ENCODE data around the gene NDFIP1. TPM values are rescaled to one million over a fixed set of nuclear protein-coding genes. Genes with fewer than 3 reads are reported as not detected.

Gene NDFIP1
- total and polyA plus RNA-seq, 2 of the 8 experiments (the other 6 are each of a cell fraction or from before 2014, with no cell fraction given): 8.8 to 27.1 TPM

- H3K27me3 ChIP-seq (replicated peaks in 1 of 4; ENCODE audit: control insufficient read depth in 3 of 4, extremely low read depth in 1 of 4, insufficient read depth in 3 of 4, low read length in 3 of 4): peaks cover 0 to 2% (median 0%) of the 10 kb centered on the region in 4 experiments; a peak in 1 of 7 replicates
- no peaks in the 10 kb centered on the region for H3K9me3 ChIP-seq (ENCODE audit: insufficient read depth in 2 of 2, low read depth in 1 of 2, low read length in 1 of 2)
- no peak overlapping the region for H4K8ac ChIP-seq (ENCODE audit: extremely low read depth, insufficient read depth, low read length)
- no peak overlapping the region for H2BK12ac ChIP-seq (ENCODE audit: low read depth, low read length)
- no peak overlapping the region for H3K4ac ChIP-seq (replicated peaks; ENCODE audit: insufficient read length, low read depth, low read length)
- no peak overlapping the region; the same call in 1 of the 2 replicates for H2BK20ac ChIP-seq (ENCODE audit: low read length)
- H2BK15ac ChIP-seq (ENCODE audit: low read length): no peak overlapping the region
- H4K20me1 ChIP-seq (replicated peaks in 1 of 2; ENCODE audit: control insufficient read depth in 1 of 2, insufficient read depth in 2 of 2, low read length in 2 of 2): no peaks in the 10 kb centered on the region
- no peak overlapping the region for H2BK120ac ChIP-seq (replicated peaks; ENCODE audit: low read depth, low read length)
- TF ChIP-seq JUN (IDR thresholded peaks at IDR 0.05; ENCODE audit: low read depth, low read length) (no peak), YY1 (IDR thresholded peaks at IDR 0.05; ENCODE audit: low read depth, low read length) (no peak), ATF2 (IDR thresholded peaks at IDR 0.05; ENCODE audit: low read length) (no peak), TAF7 (optimal IDR thresholded peaks at IDR 0.05; ENCODE audit: borderline replicate concordance, low read depth, low read length) (no peak), TEAD4 (IDR thresholded peaks at IDR 0.05; ENCODE audit: low read depth, low read length) (no peak), CHD1 (IDR thresholded peaks at IDR 0.05; ENCODE audit: low read depth, low read length) (no peak), CEBPB (IDR thresholded peaks at IDR 0.05; ENCODE audit: low read depth, low read length) (no peak), RXRA (IDR thresholded peaks at IDR 0.05; ENCODE audit: insufficient read depth, low read depth, low read length) (no peak)
- TF ChIP-seq, protein P1, sequence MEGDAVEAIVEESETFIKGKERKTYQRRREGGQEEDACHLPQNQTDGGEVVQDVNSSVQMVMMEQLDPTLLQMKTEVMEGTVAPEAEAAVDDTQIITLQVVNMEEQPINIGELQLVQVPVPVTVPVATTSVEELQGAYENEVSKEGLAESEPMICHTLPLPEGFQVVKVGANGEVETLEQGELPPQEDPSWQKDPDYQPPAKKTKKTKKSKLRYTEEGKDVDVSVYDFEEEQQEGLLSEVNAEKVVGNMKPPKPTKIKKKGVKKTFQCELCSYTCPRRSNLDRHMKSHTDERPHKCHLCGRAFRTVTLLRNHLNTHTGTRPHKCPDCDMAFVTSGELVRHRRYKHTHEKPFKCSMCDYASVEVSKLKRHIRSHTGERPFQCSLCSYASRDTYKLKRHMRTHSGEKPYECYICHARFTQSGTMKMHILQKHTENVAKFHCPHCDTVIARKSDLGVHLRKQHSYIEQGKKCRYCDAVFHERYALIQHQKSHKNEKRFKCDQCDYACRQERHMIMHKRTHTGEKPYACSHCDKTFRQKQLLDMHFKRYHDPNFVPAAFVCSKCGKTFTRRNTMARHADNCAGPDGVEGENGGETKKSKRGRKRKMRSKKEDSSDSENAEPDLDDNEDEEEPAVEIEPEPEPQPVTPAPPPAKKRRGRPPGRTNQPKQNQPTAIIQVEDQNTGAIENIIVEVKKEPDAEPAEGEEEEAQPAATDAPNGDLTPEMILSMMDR (IDR thresholded peaks at IDR 0.05; ENCODE audit: control extremely low read depth in 1 of 3, insufficient read depth in 1 of 3, low read depth in 1 of 3, low read length in 3 of 3): no peak
- TF ChIP-seq, protein P2, sequence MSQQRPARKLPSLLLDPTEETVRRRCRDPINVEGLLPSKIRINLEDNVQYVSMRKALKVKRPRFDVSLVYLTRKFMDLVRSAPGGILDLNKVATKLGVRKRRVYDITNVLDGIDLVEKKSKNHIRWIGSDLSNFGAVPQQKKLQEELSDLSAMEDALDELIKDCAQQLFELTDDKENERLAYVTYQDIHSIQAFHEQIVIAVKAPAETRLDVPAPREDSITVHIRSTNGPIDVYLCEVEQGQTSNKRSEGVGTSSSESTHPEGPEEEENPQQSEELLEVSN (IDR thresholded peaks at IDR 0.05): no peak
- no peak overlapping the region for H4K91ac ChIP-seq (replicated peaks; ENCODE audit: insufficient read length, low read length)
- no peaks in the 10 kb centered on the region for H3K36me3 ChIP-seq (ENCODE audit: control insufficient read depth in 2 of 4, insufficient read depth in 4 of 4, low read length in 3 of 4)
- FAIRE-seq: no peak
- no peak overlapping the region for H3K18ac ChIP-seq (ENCODE audit: extremely low read depth, low read length)
- no peak overlapping the region for H2BK5ac ChIP-seq (ENCODE audit: low read depth, low read length)
- H3K14ac ChIP-seq (ENCODE audit: insufficient read length): no peak overlapping the region
- POLR2A ChIA-PET (ENCODE audit: partially characterized antibody): no interaction called here
- WGBS, 2 experiments (ENCODE audit: extremely low coverage in 1 of 2, insufficient coverage in 1 of 2, insufficient read length in 1 of 2, insufficient replicate concordance in 2 of 2, low coverage in 1 of 2, low lambda C conversion rate in 2 of 2, missing lambda C conversion rate in 1 of 2): 96% methylated on average over 8 of the region's 8 CpGs; no CpG with 5 or more reads in 1 of the 2 experiments
- H3K23me2 ChIP-seq (ENCODE audit: low read depth, low read length): no peaks in the 10 kb centered on the region
- H3K9ac ChIP-seq (replicated peaks in 1 of 4; ENCODE audit: extremely low read depth in 1 of 4, low read depth in 3 of 4, low read length in 3 of 4): no peak overlapping the region
- H3K56ac ChIP-seq (replicated peaks; ENCODE audit: insufficient read length, low read depth, low read length): no peak overlapping the region
- H3K27ac ChIP-seq (ENCODE audit: low read depth, low read length): no peak overlapping the region
- H3K4me3 ChIP-seq (ENCODE audit: extremely low read depth in 1 of 4, insufficient read depth in 2 of 4, low read depth in 3 of 4, low read length in 4 of 4): no peak overlapping the region
- no peak for DNase-seq (ENCODE audit: low read depth in 1 of 2, low spot score in 2 of 2)
- H3K4me1 ChIP-seq (replicated peaks in 1 of 4; ENCODE audit: control insufficient read depth in 3 of 4, insufficient read depth in 4 of 4, low read length in 3 of 4): peaks cover 0 to 3% (median 1%) of the 10 kb centered on the region in 4 experiments; a peak in 4 of 7 replicates
- no peak overlapping the region for H3K23ac ChIP-seq (ENCODE audit: insufficient read length)
- no peaks in the 10 kb centered on the region for H3K79me1 ChIP-seq (ENCODE audit: low read depth, low read length)
- H2AFZ ChIP-seq (ENCODE audit: low read length): no peak overlapping the region
- no peaks in the 10 kb centered on the region for H3K79me2 ChIP-seq (ENCODE audit: control insufficient read depth in 1 of 2, insufficient read depth in 2 of 2, low read length in 2 of 2)
- H4K5ac ChIP-seq (ENCODE audit: insufficient read length, low read depth, low read length): no peak overlapping the region
- no peak overlapping the region for H3K4me2 ChIP-seq (ENCODE audit: insufficient read depth in 1 of 2, low read depth in 2 of 2, low read length in 2 of 2)
- CTCF ChIA-PET (ENCODE audit: partially characterized antibody): no interaction called here
- H2AK5ac ChIP-seq (ENCODE audit: low read depth, low read length): no peak overlapping the region
Observed at GRCh38 chr5:142199388-142199787, 90.8 kb downstream of the NDFIP1 start.
